Activated T-helper 17 cell treated with anti-CD3 and anti-CD28 coated beads, Interleukin-2, amount 50 U/mL, for 72 hours (primary cell): ENCODE data around the gene AFDN. TPM values are rescaled to one million over a fixed set of nuclear protein-coding genes. Genes with fewer than 3 reads are reported as not detected.
A peak's percentile ranks its signal among the peaks of the same experiment; 100 is the strongest.
"Not testable (repeated sequence)": the region's sequence is repeated elsewhere in the genome, so short reads cannot be mapped to it uniquely, and the experiment has no call there.

ENCODE experiments used
- ATAC-seq: fragments of 150-1000 bp; cut with Tn5 transposase; replicated peaks from 2 replicates; pipeline ENCODE4 v1.10.0; 2021; ENCODE audit warnings: mild to moderate bottlenecking, moderate library complexity
- H3K27ac Mint-ChIP-seq: one replicate; pipeline ENCODE4 v1.8.0; 2022; ENCODE audit warnings: mixed read lengths
- H3K27me3 Mint-ChIP-seq: one replicate; pipeline ENCODE4 v1.8.0; 2022; ENCODE audit warnings: mixed read lengths
- H3K36me3 Mint-ChIP-seq: one replicate; pipeline ENCODE4 v1.8.0; 2022; ENCODE audit warnings: low read depth, mild to moderate bottlenecking, mixed read lengths
- H3K4me1 Mint-ChIP-seq: one replicate; pipeline ENCODE4 v1.8.0; 2022; ENCODE audit warnings: mixed read lengths
- H3K4me3 Mint-ChIP-seq: one replicate; pipeline ENCODE4 v1.8.0; 2022; ENCODE audit warnings: mild to moderate bottlenecking, mixed read lengths
- H3K9me3 Mint-ChIP-seq: one replicate; pipeline ENCODE4 v1.8.0; 2022; ENCODE audit warnings: mixed read lengths
- total RNA-seq, 2 donors: library from RNA; stranded (reverse); gene quantifications; one replicate each; pipeline ENCODE4 v1.2.3, GENCODE V29; 2022

The AFDN gene
- total RNA-seq, 2 donors from 2014 or later = 56.3 to 107 TPM

DNA sequence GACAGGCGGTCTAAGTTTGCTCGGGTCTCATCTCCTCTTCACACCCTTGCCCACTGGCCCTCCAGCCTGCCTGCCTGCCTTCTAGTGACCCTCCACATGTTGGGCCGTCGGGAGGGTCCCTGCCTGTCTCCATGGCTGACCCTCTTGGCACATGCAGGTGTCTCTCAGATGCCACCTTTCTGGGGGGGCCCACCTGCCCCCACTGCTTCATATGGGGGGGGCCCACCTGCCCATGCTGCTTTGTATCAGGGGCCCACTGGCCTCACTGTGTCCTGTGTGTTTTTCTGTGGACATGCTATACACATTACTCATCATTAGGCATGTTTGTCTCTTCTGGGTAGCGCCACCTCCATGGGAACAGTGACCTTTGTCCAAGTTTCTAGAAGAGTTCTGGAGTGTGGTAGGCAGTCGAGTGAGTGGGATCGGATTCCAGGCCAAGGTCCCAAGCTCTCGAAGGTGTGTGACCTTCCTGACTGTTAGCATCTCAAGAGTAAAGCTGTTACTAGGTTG, 130.3 kb downstream of the AFDN start:
- ATAC-seq = no peak
- H3K4me3 Mint-ChIP-seq = no peak overlapping the region
- H3K9me3 Mint-ChIP-seq = no peaks in the 10 kb centered on the region
- H3K4me1 Mint-ChIP-seq = peaks cover 10% of the 10 kb centered on the region
- H3K27ac Mint-ChIP-seq = peak overlapping the region; percentile 32
- peaks cover 58% of the 10 kb centered on the region for H3K36me3 Mint-ChIP-seq
- no peaks in the 10 kb centered on the region for H3K27me3 Mint-ChIP-seq

DNA sequence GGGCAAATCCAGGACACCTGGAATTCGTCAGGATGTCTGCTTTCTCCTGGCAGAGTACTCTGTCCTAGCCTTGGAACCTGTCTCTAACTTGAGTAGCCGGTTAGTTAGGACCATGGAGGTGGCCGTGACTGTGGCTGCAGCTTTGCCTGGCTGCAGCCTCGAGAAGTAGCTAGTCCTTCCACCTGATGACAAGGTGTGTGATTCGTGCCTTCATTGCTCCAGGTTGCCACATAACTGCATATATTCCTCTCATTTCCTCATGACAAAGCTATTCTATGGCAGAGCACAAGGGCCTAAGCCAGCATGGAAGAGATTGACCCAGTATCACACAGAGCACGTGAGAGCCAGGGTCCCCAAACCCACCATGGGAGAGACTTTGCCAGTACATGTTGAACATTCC, 130.9 kb downstream of the AFDN start:
- no peak for ATAC-seq
- Mint-ChIP-seq H3K27me3 (no peaks in the 10 kb centered on the region), H3K4me3 (no peak overlapping the region), H3K9me3 (no peaks in the 10 kb centered on the region), H3K4me1 (peaks cover 10% of the 10 kb centered on the region), H3K36me3 (peaks cover 58% of the 10 kb centered on the region), H3K27ac (no peak overlapping the region)

DNA sequence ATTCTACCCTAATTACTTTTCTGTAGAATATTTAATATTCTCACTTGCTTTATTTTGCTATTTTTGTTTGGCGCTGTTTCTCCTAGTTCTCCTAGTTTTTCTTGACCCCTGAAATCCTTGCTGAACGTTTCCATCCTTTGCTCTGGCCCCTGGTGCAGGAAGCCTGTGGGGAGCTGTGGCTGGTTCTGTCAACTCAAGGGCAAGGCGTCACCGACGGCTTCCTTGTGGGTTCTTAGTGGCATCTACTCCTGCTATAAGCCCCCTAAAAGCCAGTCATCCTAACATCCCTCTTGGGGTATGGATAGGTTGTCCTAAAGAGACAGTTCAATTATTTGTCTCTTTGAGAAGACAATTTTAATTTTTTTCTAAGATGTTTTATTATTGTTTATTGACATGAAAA, 133.9 kb downstream of the AFDN start:
- Mint-ChIP-seq H3K27ac (no peak overlapping the region), H3K27me3 (no peaks in the 10 kb centered on the region), H3K4me3 (no peak overlapping the region), H3K4me1 (peaks cover 5% of the 10 kb centered on the region), H3K36me3 (peaks cover 69% of the 10 kb centered on the region), H3K9me3 (no peaks in the 10 kb centered on the region)
- no peak for ATAC-seq

DNA sequence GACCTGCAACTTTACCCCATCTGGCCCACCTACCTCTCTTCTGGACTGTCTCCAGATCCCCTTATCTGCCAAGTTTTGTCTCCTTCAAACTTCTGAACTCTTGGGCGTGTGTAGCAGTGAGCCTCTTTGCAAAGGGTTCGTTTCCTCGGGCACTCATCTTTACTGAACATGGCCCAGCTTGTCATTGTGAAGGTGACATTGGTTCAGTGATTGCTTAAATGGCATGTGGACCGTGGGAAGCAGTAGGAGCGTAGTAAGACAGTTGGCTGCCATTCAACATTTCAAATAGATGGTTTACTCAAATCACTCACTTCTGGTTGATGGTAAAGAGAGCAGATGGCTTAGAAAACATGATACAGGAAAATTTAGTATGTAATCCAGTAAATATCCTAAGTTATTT, 136.0 kb downstream of the AFDN start:
- Mint-ChIP-seq H3K27me3 (no peaks in the 10 kb centered on the region), H3K36me3 (peaks cover 78% of the 10 kb centered on the region), H3K4me3 (no peak overlapping the region), H3K9me3 (no peaks in the 10 kb centered on the region), H3K4me1 (no peaks in the 10 kb centered on the region), H3K27ac (no peak overlapping the region)
- ATAC-seq = no peak

DNA sequence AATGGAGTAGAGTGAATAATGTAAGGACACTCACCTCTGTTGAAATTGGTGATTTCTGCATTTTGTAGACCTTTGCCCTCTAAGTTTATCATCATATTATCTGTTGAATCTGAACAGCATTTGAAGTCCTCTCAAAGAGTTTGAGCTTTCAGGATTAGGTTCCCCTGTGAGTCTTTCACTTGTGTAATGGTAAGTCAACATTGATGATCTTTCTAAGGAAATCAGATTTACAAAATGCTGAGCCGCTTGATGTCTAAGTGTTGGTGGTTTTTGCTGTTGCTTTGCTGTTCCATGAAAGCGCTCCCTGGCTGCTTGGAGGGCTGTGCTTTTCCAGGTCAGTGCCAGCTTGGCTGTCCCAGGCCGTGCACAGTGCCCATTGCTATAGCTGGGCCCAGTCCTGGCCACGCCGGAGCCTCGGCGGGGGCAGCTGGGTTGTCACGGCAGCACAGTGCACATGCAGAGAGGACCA, 136.9 kb downstream of the AFDN start:
- Mint-ChIP-seq H3K27ac (no peak overlapping the region), H3K4me1 (no peaks in the 10 kb centered on the region), H3K27me3 (no peaks in the 10 kb centered on the region), H3K4me3 (no peak overlapping the region), H3K9me3 (no peaks in the 10 kb centered on the region), H3K36me3 (peaks cover 83% of the 10 kb centered on the region)
- ATAC-seq = no peak

DNA sequence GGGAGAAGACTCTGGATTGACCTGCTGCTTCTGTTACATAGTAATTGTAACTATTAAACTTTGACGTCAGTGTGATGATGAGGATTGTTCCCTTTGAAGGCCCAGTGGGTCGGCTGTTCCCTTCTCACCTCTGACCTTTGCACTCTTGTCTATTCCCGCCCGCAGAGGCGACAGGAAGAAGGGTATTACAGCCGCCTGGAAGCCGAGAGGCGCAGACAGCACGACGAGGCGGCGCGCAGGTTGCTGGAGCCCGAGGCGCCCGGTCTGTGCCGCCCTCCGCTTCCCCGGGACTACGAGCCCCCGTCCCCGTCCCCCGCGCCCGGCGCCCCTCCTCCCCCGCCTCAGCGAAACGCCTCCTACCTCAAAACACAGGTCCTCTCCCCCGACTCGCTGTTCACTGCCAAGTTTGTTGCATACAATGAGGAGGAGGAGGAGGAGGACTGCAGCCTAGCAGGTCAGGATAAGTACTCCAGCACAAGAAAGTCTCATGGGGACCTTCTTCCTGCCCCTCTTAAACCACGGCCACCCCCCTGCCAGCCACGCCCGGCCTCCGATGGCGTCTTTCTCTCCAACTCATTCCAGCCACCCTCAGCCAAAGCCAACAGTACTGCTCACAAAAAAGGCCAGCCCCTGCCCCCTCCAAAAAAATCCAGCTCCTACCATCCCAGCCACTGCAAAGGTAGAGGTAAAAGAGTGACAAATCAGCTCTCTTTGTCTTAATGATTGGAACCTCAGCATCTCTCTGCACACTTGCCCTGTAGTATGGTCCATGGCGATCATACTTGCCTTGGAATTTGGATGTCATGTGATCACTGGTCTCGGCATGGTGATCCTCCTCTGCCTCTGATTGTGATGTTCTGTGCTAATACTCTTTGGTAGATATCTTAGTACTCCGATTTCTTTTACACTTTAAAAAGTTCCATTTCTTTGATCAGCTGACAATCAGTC, 139.2 kb downstream of the AFDN start:
- Mint-ChIP-seq H3K27ac (peak overlapping the region; percentile 31), H3K36me3 (peaks cover 98% of the 10 kb centered on the region), H3K27me3 (no peaks in the 10 kb centered on the region), H3K9me3 (no peaks in the 10 kb centered on the region), H3K4me1 (no peaks in the 10 kb centered on the region), H3K4me3 (no peak overlapping the region)
- ATAC-seq = no peak

DNA sequence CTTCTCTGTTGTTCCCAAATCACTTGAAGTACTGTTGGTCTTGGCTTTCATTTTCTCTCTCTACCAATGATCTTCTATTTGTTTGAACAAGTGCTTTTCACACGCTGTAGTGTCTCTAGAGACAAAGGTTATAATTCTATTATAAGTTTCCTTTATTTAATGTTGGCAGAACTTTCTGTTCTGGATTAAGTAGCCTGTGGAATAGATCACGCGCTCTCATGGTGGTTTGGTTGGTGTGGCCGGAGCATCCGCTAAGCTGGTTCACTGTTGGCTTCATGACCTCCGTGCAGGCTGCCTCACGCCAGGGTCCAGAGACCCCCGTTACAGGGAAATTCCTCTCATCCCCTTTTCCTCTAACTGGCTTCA, 139.8 kb downstream of the AFDN start:
- Mint-ChIP-seq H3K4me3 (no peak overlapping the region), H3K27me3 (no peaks in the 10 kb centered on the region), H3K36me3 (peaks cover 96% of the 10 kb centered on the region), H3K27ac (peak overlapping the region; percentile 31), H3K9me3 (no peaks in the 10 kb centered on the region), H3K4me1 (no peaks in the 10 kb centered on the region)
- no peak for ATAC-seq

DNA sequence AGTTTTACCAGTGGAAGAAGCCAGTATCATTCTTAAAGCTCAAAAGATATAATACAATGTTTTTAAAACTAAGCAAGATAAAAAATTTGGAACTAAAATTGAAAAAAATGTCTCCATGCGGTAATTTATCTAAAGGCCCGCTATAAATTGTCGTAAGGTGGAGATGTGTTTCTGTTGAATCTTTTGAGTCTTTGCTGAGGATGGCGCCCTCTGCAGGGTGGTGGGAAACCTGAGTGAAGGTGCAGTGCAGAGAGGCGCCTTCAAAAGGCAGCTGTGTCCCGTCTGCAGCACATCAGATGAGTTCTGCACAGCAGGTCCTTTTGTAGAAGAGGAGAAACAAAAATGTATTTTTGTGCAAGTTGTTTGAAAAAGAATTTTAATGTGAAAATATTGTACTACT, 141.4 kb downstream of the AFDN start:
- Mint-ChIP-seq H3K36me3 (peaks cover 88% of the 10 kb centered on the region), H3K27me3 (no peaks in the 10 kb centered on the region), H3K27ac (no peak overlapping the region), H3K4me1 (no peaks in the 10 kb centered on the region), H3K9me3 (no peaks in the 10 kb centered on the region), H3K4me3 (no peak overlapping the region)
- peak; percentile 37 for ATAC-seq

DNA sequence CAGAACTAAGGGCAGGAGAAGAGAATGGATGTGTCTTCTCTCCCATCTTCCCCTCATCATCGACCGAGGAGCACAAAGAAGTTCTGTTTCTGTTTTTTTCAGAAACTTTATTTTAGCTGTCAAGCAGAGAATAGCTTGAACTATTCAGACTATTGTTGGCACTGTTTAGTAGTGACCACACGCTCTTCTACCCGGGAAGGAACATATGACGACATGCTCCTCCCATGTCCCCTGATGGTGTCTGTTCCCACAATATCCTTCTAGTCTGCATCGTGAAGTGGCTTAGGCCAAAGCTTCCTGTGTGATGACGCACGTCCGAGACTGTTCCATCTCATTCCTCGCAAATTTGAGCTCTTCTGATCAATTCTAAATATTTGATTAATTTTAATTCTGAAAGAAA, 143.5 kb downstream of the AFDN start:
- Mint-ChIP-seq H3K27ac (no peak overlapping the region), H3K4me1 (no peaks in the 10 kb centered on the region), H3K4me3 (no peak overlapping the region), H3K27me3 (no peaks in the 10 kb centered on the region), H3K36me3 (peaks cover 67% of the 10 kb centered on the region), H3K9me3 (no peaks in the 10 kb centered on the region)
- no peak for ATAC-seq

DNA sequence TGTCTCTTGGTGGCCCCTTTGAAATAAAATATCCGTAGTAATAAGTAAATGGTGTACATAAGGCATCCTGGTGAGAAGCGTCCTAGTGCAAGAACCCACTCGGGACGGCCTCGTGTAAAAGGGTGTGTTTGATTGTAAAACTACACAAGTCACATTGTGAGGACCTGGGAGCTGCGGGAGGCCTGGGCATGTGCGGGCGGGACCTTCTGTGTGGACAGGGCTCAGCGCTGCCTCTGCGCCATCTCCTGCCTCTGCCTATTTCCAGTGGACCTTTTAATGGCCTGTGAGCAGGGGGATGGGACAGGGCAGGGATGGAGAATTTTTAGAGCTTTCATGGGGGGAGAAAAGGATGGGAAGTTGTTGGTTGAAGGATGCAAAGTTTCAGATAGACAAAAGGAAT, 145.5 kb downstream of the AFDN start:
- Mint-ChIP-seq H3K9me3 (no peaks in the 10 kb centered on the region), H3K36me3 (peaks cover 47% of the 10 kb centered on the region), H3K4me3 (no peak overlapping the region), H3K4me1 (no peaks in the 10 kb centered on the region), H3K27me3 (no peaks in the 10 kb centered on the region), H3K27ac (peak overlapping the region; percentile 48)
- no peak for ATAC-seq

DNA sequence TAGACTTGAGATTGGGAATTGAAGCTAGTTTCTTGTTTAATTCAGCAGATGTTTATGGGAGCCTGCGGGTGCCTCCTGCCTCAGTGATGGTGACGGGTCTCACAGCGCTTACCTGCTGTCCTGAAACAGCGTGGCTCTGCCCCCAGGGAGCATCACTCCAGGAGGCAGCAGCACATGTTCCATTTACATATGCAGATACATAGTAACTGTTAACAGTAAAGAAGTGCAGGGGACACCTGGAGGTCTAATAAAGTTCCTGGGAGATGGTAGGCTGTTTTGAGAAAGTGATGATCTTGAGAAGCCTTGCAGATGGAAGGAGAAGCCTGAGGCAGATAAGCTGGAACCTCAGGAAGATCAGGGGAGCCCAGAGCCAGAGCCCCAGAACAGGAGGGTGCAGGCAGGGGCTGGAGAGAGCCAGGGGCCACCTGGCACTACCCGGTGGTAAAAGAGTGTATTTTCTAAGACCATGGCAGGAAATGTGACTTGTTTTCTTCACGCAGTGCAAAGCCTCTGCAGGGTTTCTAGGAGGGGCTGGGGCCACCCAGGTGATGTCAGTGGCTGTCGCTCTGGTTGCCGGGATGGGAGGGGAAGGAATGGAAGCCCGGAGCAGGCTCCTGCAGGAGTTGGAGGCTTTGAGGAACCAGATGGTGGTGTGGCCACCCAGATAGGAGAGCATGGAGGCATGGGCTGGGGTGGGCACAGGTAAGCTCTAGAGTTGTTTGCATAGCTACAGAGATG, 146.6 kb downstream of the AFDN start:
- no peaks in the 10 kb centered on the region for H3K9me3 Mint-ChIP-seq
- ATAC-seq = no peak
- peaks cover 36% of the 10 kb centered on the region for H3K36me3 Mint-ChIP-seq
- H3K27ac Mint-ChIP-seq = peak overlapping the region; percentile 67
- H3K4me1 Mint-ChIP-seq = no peaks in the 10 kb centered on the region
- no peaks in the 10 kb centered on the region for H3K27me3 Mint-ChIP-seq
- H3K4me3 Mint-ChIP-seq = no peak overlapping the region

DNA sequence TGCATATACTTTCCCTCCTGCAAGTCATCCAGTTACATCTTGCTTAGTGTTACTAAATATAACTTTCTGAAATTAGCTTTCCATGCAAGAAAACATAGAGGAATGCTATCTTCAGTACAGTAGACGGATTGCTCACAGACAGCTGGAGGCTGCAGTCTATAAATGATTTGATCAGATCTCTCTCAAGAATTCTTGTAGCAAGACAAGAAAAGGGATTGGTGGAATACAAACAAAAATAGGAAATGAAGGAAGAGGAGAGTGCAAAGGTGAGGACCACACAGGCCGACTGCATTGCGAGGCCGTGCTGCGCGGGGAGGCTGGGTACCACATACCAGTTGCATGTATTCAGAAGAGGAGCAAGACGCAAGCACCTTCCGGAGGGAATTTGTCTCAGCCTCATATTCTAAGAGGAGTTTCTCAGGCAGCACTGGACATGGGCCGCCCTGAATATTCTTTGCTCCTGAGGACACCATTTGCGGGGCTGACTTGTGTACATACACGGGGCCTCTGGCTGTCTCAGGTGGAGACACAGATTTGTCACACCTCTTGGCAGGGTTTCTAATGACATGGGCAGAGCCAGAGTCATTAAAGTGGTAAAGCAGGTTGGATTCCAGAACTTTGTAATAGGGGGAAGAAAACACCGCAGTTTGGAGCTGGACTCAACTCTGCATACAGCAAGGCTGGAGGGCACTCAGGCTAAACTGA, 148.1 kb downstream of the AFDN start:
- no peak for ATAC-seq
- H3K9me3 Mint-ChIP-seq = no peaks in the 10 kb centered on the region
- H3K4me1 Mint-ChIP-seq = no peaks in the 10 kb centered on the region
- H3K27me3 Mint-ChIP-seq = no peaks in the 10 kb centered on the region
- no peak overlapping the region for H3K4me3 Mint-ChIP-seq
- peaks cover 21% of the 10 kb centered on the region for H3K36me3 Mint-ChIP-seq
- H3K27ac Mint-ChIP-seq = no peak overlapping the region

DNA sequence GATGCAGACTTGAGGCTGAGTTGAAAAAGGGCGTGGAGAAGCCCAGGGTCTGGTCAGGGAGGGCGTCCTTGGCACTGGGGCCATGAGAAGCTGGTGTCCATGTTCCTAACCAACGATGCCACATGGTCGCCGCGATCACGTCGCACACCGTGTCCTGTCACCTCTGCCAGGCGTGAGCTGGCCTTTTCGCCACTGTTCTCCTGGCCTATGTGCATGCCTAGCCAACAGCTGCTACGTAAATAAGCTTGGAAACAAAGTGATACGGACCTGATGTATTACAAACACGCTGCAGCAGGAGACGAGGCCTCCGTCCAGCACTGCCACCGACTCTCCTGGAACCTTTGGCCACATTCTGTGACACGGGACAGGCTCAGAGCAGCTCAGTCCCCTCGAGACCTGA, 148.7 kb downstream of the AFDN start:
- no peak overlapping the region for H3K4me3 Mint-ChIP-seq
- no peak overlapping the region for H3K27ac Mint-ChIP-seq
- peaks cover 14% of the 10 kb centered on the region for H3K36me3 Mint-ChIP-seq
- no peaks in the 10 kb centered on the region for H3K9me3 Mint-ChIP-seq
- ATAC-seq = no peak
- H3K4me1 Mint-ChIP-seq = no peaks in the 10 kb centered on the region
- H3K27me3 Mint-ChIP-seq = no peaks in the 10 kb centered on the region

DNA sequence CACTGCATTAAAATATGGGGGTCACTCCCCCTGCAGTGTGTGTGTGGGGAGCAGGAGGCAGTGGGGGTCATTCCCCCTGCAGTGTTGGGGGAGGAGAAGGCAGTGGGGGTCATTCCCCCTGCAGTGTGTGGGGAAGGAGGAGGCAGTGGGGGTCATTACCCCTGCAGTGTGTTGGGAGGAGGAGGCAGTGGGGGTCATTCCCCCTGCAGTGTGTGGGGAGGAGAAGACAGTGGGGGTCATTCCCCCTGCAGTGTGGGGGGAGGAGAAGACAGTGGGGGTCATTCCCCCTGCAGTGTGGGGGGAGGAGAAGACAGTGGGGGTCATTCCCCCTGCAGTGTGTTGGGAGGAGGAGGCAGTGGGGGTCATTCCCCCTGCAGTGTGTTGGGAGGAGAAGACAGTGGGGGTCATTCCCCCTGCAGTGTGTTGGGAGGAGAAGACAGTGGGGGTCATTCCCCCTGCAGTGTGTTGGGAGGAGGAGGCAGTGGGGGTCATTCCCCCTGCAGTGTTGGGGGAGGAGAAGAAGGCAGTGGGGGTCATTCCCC, 149.5 kb downstream of the AFDN start:
- not testable (repeated sequence) for H3K9me3 Mint-ChIP-seq, H3K36me3 Mint-ChIP-seq, H3K27ac Mint-ChIP-seq, H3K4me3 Mint-ChIP-seq, H3K27me3 Mint-ChIP-seq, ATAC-seq, H3K4me1 Mint-ChIP-seq
